ENCODE measurements around the gene OCIAD2. TPM values are rescaled to one million over a fixed set of nuclear protein-coding genes. Genes with fewer than 3 reads are reported as not detected.
"Not testable (repeated sequence)": the region's sequence is repeated elsewhere in the genome, so short reads cannot be mapped to it uniquely, and the experiment has no call there.

OCIAD2 gene
- polyA plus RNA-seq, 1 donor = 24.6 TPM

GRCh38 chr4:48853604-48854394 is 52.8 kb downstream of the OCIAD2 start:
- no peak for DNase-seq

GRCh38 chr4:48851651-48852050 is 54.9 kb downstream of the OCIAD2 start:
- DNase-seq = no peak

GRCh38 chr4:48848799-48849198 is 57.8 kb downstream of the OCIAD2 start:
- DNase-seq = not testable (repeated sequence)

GRCh38 chr4:48844843-48845242 is 61.7 kb downstream of the OCIAD2 start:
- no peak for DNase-seq

GRCh38 chr4:48841045-48841827 is 65.3 kb downstream of the OCIAD2 start:
- DNase-seq = no peak

- no peak for DNase-seq
Observed at GRCh38 chr4:48836658-48837057, 69.9 kb downstream of the OCIAD2 start.

Other genes starting within 250 kb of the OCIAD2 start
- 25.6 TPM for gene FRYL, start 126.5 kb downstream of the OCIAD2 start, polyA plus RNA-seq (ENCODE audit: insufficient read length)
- 211 TPM for gene OCIAD1, start 75.7 kb downstream of the OCIAD2 start, polyA plus RNA-seq (ENCODE audit: insufficient read length)
- 0.12 TPM for gene CWH43, start 79.5 kb upstream of the OCIAD2 start, polyA plus RNA-seq (ENCODE audit: insufficient read length)